ENCODE measurements around the gene TTC34.

Gene TTC34

GRCh38 chr1:2604844-2605508 is 196.5 kb downstream of the TTC34 start:
- TF ChIP-seq CTCF (IDR thresholded peaks at IDR 0.05; ENCODE audit: low read depth, low read length), result no peak
- DNase-seq (ENCODE audit: extremely low read depth, low read depth), result no peak

- DNase-seq (ENCODE audit: extremely low read depth, low read depth), result no peak
Measured at GRCh38 chr1:2604156-2604843, 197.2 kb downstream of the TTC34 start.

GRCh38 chr1:2603521-2604155 is 197.9 kb downstream of the TTC34 start:
- TF ChIP-seq CTCF (IDR thresholded peaks at IDR 0.05; ENCODE audit: low read depth, low read length), result no peak
- no peak for DNase-seq (ENCODE audit: extremely low read depth, low read depth)

More at GRCh38 chr1:2604156-2604843, 197.2 kb downstream of the TTC34 start:
- no peak for TF ChIP-seq CTCF (IDR thresholded peaks at IDR 0.05; ENCODE audit: low read depth, low read length)

GRCh38 chr1:2602866-2603520 is 198.5 kb downstream of the TTC34 start:
- no peak for DNase-seq (ENCODE audit: extremely low read depth, low read depth)
- no peak for TF ChIP-seq CTCF (IDR thresholded peaks at IDR 0.05; ENCODE audit: low read depth, low read length)

- no peak for DNase-seq (ENCODE audit: extremely low read depth, low read depth)
- TF ChIP-seq CTCF (IDR thresholded peaks at IDR 0.05; ENCODE audit: low read depth, low read length), result no peak
Measured at GRCh38 chr1:2602311-2602835, 199.1 kb downstream of the TTC34 start.

- TF ChIP-seq CTCF (IDR thresholded peaks at IDR 0.05; ENCODE audit: low read depth, low read length), result no peak
- DNase-seq (ENCODE audit: extremely low read depth, low read depth), result no peak
Measured at GRCh38 chr1:2601721-2602303, 199.7 kb downstream of the TTC34 start.
